Parathyroid adenoma (tissue), 2 donors: ENCODE measurements around the gene EXOC1.

Experiments used
- H2AFZ ChIP-seq: fragments of 300-600 bp; sonication (generic); one replicate; pipeline ENCODE4 v1.7.0; 2017; ENCODE audit warnings: antibody characterized with exemption, mild to moderate bottlenecking
- H3K27ac ChIP-seq: fragments of 300-600 bp; sonication (generic); one replicate; pipeline ENCODE4 v1.7.0; 2017
- H3K27me3 ChIP-seq: fragments of 300-600 bp; sonication (generic); one replicate; pipeline ENCODE4 v1.7.0; 2017; ENCODE audit warnings: low read length; ENCODE audit not compliant: control insufficient read depth, insufficient read depth
- H3K36me3 ChIP-seq: fragments of 300-600 bp; sonication (generic); one replicate; pipeline ENCODE4 v1.7.0; 2017; ENCODE audit warnings: low read length; ENCODE audit not compliant: control insufficient read depth, insufficient read depth
- H3K4me1 ChIP-seq: fragments of 300-600 bp; sonication (generic); one replicate; pipeline ENCODE4 v1.7.0; 2017; ENCODE audit warnings: control low read depth
- H3K4me2 ChIP-seq: fragments of 300-600 bp; sonication (generic); one replicate; pipeline ENCODE4 v1.7.0; 2017; ENCODE audit warnings: low read length
- H3K4me3 ChIP-seq: fragments of 300-600 bp; sonication (generic); one replicate; pipeline ENCODE4 v1.7.0; 2017; ENCODE audit warnings: low read depth, low read length
- H3K79me2 ChIP-seq: fragments of 300-600 bp; sonication (generic); one replicate; pipeline ENCODE4 v1.7.0; 2017; ENCODE audit warnings: control low read depth
- H3K9ac ChIP-seq: fragments of 300-600 bp; sonication (generic); one replicate; pipeline ENCODE4 v1.7.0; 2017; ENCODE audit warnings: mild to moderate bottlenecking
- H3K9me3 ChIP-seq: fragments of 300-600 bp; sonication (generic); one replicate; pipeline ENCODE4 v1.7.0; 2017; ENCODE audit warnings: low read length; ENCODE audit not compliant: control insufficient read depth
- TF ChIP-seq, protein P1 (sequence below): fragments of 300-600 bp; sonication (generic); IDR thresholded peaks from one replicate; pipeline ENCODE4 v1.7.0; 2017; ENCODE audit warnings: antibody characterized with exemption, mild to moderate bottlenecking
- donor health status: primary hyperparathyroidism.

EXOC1 gene

DNA sequence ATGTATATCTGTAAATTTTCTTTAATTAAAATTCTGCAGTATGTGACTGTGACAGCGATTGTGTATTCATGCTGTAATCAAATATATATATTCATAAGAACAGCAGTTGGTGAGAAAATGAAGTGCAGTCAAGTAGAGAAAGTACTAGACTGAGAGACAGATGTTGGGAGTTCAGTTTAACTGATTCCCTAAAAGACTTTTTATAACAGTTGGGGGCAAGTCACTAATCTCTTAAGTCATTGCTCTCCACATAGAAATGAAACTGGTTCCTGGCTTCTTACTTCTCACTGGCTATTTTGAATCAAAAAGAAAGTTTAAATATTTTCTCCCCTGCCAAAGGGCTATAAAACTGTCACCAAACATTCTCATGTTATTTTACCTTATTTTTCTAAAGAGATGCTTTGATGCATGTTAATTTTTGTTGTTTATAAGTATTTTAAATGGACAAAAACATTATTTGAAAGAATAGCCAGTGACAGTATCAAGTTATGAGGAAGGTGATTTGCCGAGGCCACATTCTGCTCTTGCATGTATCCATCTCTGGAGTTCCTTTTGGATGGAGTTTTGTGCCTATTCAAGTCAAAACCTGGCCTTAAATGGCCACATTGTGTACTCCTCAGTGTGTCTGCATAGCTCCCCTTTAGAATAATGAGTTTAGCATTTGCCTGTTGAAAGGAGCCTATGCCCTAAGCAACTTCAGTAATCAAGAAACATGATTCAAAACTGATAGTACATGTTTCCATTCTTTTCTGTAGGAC lies 30.8 kb downstream of the EXOC1 start:
- Histone ChIP-seq H3K4me3 (no peak overlapping the region), H3K4me1 (no peaks in the 10 kb centered on the region), H3K9me3 (no peaks in the 10 kb centered on the region), H3K27me3 (no peaks in the 10 kb centered on the region), H2AFZ (no peak overlapping the region), H3K27ac (no peak overlapping the region), H3K79me2 (no peaks in the 10 kb centered on the region), H3K4me2 (no peak overlapping the region), H3K36me3 (no peaks in the 10 kb centered on the region), H3K9ac (no peak overlapping the region)
- TF ChIP-seq, protein P1, sequence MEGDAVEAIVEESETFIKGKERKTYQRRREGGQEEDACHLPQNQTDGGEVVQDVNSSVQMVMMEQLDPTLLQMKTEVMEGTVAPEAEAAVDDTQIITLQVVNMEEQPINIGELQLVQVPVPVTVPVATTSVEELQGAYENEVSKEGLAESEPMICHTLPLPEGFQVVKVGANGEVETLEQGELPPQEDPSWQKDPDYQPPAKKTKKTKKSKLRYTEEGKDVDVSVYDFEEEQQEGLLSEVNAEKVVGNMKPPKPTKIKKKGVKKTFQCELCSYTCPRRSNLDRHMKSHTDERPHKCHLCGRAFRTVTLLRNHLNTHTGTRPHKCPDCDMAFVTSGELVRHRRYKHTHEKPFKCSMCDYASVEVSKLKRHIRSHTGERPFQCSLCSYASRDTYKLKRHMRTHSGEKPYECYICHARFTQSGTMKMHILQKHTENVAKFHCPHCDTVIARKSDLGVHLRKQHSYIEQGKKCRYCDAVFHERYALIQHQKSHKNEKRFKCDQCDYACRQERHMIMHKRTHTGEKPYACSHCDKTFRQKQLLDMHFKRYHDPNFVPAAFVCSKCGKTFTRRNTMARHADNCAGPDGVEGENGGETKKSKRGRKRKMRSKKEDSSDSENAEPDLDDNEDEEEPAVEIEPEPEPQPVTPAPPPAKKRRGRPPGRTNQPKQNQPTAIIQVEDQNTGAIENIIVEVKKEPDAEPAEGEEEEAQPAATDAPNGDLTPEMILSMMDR: no peak

DNA sequence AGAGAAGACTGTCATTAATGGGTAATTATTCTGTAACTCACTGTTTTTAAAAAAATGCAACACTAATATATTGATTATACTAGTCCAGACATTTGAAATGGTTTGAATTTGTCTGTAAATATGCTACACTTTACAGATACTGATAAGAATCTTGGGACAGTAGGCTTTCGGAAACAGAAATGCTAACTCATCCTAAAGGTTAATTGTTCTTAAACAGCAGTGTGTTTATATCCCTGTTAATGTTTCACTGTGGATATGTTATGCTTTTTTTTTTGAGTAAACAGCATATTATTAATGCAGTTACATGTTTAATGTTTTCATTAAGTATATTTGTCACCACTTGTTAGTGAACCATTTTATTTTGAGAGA lies 31.4 kb downstream of the EXOC1 start:
- Histone ChIP-seq H3K4me2 (no peak overlapping the region), H3K36me3 (no peaks in the 10 kb centered on the region), H3K79me2 (no peaks in the 10 kb centered on the region), H3K9ac (no peak overlapping the region), H3K27ac (no peak overlapping the region), H3K4me3 (no peak overlapping the region), H3K27me3 (no peaks in the 10 kb centered on the region), H2AFZ (no peak overlapping the region), H3K9me3 (no peaks in the 10 kb centered on the region), H3K4me1 (no peaks in the 10 kb centered on the region)
- TF ChIP-seq, protein P1: no peak

DNA sequence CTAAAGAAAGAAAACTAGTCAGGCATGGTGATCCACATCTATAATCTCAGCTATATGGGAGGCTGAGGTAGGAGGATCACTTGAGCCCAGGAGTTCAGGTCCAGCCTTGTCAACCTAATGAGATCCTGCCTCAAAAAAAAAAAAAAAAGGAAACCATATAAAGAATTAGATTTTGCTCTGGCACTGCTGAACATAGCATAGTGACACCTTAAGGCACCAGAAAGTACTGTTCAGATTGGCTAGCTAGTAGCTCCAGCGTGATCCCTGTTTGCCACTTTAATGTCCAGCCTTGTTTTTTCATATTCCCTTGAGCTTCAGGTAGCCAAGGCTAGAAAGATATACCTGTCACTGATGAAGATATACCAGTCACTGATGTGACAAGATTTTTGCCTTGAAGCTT lies 34.1 kb downstream of the EXOC1 start:
- H3K4me1 ChIP-seq: no peaks in the 10 kb centered on the region
- H3K27me3 ChIP-seq: no peaks in the 10 kb centered on the region
- H3K4me3 ChIP-seq: no peak overlapping the region
- H3K79me2 ChIP-seq: no peaks in the 10 kb centered on the region
- H3K9ac ChIP-seq: no peak overlapping the region
- no peak overlapping the region for H3K4me2 ChIP-seq
- TF ChIP-seq, protein P1: no peak
- H3K9me3 ChIP-seq: no peaks in the 10 kb centered on the region
- no peak overlapping the region for H2AFZ ChIP-seq
- H3K27ac ChIP-seq: no peak overlapping the region
- no peaks in the 10 kb centered on the region for H3K36me3 ChIP-seq

DNA sequence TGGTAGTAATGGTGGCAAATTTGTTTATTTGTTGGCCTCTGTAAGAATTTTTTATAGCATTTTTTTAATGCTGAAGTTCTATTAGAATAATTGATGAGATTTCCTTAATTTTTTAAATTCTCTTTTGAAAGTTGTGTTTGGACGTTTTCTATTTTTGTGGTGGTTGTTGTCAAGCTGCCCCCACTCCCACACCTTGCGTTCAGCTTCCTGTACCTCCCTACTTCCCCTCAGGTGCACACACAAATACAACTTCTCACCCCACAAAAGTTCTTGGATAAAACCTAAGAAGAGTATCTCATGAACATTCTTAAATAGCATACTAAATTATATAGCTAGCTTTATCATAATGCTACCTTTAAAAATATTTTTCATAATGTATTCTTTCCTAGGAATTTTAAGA lies 38.7 kb downstream of the EXOC1 start:
- no peak overlapping the region for H3K4me3 ChIP-seq
- H3K4me1 ChIP-seq: no peaks in the 10 kb centered on the region
- TF ChIP-seq, protein P1: no peak
- H2AFZ ChIP-seq: no peak overlapping the region
- H3K27ac ChIP-seq: no peak overlapping the region
- H3K79me2 ChIP-seq: no peaks in the 10 kb centered on the region
- H3K27me3 ChIP-seq: no peaks in the 10 kb centered on the region
- no peak overlapping the region for H3K9ac ChIP-seq
- H3K36me3 ChIP-seq: no peaks in the 10 kb centered on the region
- no peak overlapping the region for H3K4me2 ChIP-seq
- H3K9me3 ChIP-seq: no peaks in the 10 kb centered on the region

DNA sequence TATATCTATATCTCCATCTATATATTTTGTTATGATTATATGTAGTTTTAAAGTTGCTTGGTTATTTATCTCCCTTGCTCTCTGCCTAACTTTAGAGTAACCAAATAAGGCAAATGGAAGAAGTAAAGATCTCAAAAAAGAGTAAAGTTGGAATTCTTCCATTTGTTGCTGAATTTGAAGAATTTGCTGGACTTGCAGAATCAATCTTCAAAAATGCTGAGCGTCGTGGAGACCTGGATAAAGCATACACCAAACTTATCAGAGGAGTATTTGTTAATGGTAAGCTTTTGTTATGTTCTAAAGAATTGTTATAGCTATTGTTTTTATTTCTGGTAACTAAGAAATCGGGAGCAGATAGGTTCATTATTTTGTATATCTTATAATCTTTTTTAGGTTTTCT lies 43.2 kb downstream of the EXOC1 start:
- TF ChIP-seq, protein P1: no peak
- H3K36me3 ChIP-seq: no peaks in the 10 kb centered on the region

More for the DNA sequence above, 43.2 kb downstream of the EXOC1 start:
- no peak overlapping the region for H2AFZ ChIP-seq
- no peaks in the 10 kb centered on the region for H3K27me3 ChIP-seq
- H3K4me1 ChIP-seq: no peaks in the 10 kb centered on the region
- H3K9ac ChIP-seq: no peak overlapping the region
- H3K9me3 ChIP-seq: no peaks in the 10 kb centered on the region
- H3K27ac ChIP-seq: peak overlapping the region; percentile 44
- H3K79me2 ChIP-seq: no peaks in the 10 kb centered on the region
- no peak overlapping the region for H3K4me3 ChIP-seq
- H3K4me2 ChIP-seq: no peak overlapping the region
